Parathyroid adenoma (tissue), 2 donors: ENCODE measurements around the gene ARL4C.

ENCODE experiments used
- H2AFZ ChIP-seq: fragments of 300-600 bp; sonication (generic); one replicate; pipeline ENCODE4 v1.7.0; 2017; ENCODE audit warnings: antibody characterized with exemption, mild to moderate bottlenecking
- H3K27ac ChIP-seq: fragments of 300-600 bp; sonication (generic); one replicate; pipeline ENCODE4 v1.7.0; 2017
- H3K27me3 ChIP-seq: fragments of 300-600 bp; sonication (generic); one replicate; pipeline ENCODE4 v1.7.0; 2017; ENCODE audit warnings: low read length; ENCODE audit not compliant: control insufficient read depth, insufficient read depth
- H3K36me3 ChIP-seq: fragments of 300-600 bp; sonication (generic); one replicate; pipeline ENCODE4 v1.7.0; 2017; ENCODE audit warnings: low read length; ENCODE audit not compliant: control insufficient read depth, insufficient read depth
- H3K4me1 ChIP-seq: fragments of 300-600 bp; sonication (generic); one replicate; pipeline ENCODE4 v1.7.0; 2017; ENCODE audit warnings: control low read depth
- H3K4me2 ChIP-seq: fragments of 300-600 bp; sonication (generic); one replicate; pipeline ENCODE4 v1.7.0; 2017; ENCODE audit warnings: low read length
- H3K4me3 ChIP-seq: fragments of 300-600 bp; sonication (generic); one replicate; pipeline ENCODE4 v1.7.0; 2017; ENCODE audit warnings: low read depth, low read length
- H3K79me2 ChIP-seq: fragments of 300-600 bp; sonication (generic); one replicate; pipeline ENCODE4 v1.7.0; 2017; ENCODE audit warnings: control low read depth
- H3K9ac ChIP-seq: fragments of 300-600 bp; sonication (generic); one replicate; pipeline ENCODE4 v1.7.0; 2017; ENCODE audit warnings: mild to moderate bottlenecking
- H3K9me3 ChIP-seq: fragments of 300-600 bp; sonication (generic); one replicate; pipeline ENCODE4 v1.7.0; 2017; ENCODE audit warnings: low read length; ENCODE audit not compliant: control insufficient read depth
- TF ChIP-seq, protein P1 (sequence below): fragments of 300-600 bp; sonication (generic); IDR thresholded peaks from one replicate; pipeline ENCODE4 v1.7.0; 2017; ENCODE audit warnings: antibody characterized with exemption, mild to moderate bottlenecking
- donor health status: primary hyperparathyroidism.

ARL4C gene

DNA sequence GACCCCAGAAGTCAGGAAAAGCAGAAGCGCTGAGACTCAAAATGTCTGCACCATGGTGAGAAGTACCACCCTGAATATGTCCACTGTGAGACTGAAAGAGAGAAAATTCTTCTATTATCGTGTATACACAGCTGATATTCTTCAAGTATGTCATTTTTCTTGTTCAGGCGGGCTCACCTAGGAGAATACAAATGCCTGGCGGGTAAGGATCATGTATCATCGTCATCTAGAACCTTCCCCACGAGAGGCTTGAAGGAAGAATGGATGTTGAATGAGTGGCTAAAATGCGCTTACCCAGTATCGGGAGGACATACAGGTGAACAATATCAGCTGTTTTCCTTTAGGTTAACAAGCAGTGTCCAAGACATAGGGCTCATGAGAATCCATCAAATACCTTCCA is 21.1 kb upstream of the ARL4C start:
- no peak overlapping the region for H3K9ac ChIP-seq
- H3K27me3 ChIP-seq, result no peaks in the 10 kb centered on the region
- H3K4me3 ChIP-seq, result no peak overlapping the region
- no peaks in the 10 kb centered on the region for H3K79me2 ChIP-seq
- H3K4me1 ChIP-seq, result no peaks in the 10 kb centered on the region
- TF ChIP-seq, protein P1, sequence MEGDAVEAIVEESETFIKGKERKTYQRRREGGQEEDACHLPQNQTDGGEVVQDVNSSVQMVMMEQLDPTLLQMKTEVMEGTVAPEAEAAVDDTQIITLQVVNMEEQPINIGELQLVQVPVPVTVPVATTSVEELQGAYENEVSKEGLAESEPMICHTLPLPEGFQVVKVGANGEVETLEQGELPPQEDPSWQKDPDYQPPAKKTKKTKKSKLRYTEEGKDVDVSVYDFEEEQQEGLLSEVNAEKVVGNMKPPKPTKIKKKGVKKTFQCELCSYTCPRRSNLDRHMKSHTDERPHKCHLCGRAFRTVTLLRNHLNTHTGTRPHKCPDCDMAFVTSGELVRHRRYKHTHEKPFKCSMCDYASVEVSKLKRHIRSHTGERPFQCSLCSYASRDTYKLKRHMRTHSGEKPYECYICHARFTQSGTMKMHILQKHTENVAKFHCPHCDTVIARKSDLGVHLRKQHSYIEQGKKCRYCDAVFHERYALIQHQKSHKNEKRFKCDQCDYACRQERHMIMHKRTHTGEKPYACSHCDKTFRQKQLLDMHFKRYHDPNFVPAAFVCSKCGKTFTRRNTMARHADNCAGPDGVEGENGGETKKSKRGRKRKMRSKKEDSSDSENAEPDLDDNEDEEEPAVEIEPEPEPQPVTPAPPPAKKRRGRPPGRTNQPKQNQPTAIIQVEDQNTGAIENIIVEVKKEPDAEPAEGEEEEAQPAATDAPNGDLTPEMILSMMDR, result no peak
- no peak overlapping the region for H3K27ac ChIP-seq
- no peaks in the 10 kb centered on the region for H3K36me3 ChIP-seq
- H3K4me2 ChIP-seq, result no peak overlapping the region
- no peaks in the 10 kb centered on the region for H3K9me3 ChIP-seq
- no peak overlapping the region for H2AFZ ChIP-seq

DNA sequence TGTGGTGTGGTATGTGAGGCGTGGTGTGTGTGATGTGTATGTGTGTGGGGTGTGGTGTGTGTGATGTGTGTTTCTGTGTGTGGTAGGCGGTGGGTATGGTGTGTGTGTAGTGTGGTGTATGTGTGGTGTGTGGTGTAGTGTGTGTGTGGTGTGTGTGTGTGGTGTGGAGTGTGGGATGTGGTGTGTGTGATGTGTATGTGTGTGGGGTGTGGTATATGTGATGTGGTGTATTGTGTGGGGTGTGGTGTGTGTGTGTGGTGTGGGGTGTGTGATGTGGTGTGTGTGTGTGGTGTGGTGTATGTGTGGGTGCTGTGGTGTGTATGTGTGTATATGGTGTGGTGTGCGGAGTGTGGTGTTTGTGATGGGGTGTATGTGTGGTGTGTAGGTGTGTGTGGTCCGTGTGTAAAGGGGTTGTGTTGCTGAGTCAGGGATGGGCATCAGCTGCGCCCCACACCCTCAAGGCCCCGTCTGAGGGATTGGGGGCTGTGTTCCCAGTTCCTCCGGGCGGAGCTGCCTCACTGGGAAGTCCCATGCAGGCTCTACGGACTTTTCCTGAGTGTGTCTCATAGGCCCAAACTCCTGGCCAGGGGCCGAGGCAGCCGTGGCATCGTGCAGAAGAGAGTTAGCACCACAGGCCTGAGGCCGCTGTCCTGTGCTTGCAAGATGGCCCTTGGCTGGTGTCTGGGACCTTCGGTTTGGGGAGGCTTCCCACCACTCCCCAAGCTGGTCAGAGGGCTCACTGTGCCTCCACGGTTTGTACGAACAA is 18.2 kb upstream of the ARL4C start:
- TF ChIP-seq, protein P1, result no peak

DNA sequence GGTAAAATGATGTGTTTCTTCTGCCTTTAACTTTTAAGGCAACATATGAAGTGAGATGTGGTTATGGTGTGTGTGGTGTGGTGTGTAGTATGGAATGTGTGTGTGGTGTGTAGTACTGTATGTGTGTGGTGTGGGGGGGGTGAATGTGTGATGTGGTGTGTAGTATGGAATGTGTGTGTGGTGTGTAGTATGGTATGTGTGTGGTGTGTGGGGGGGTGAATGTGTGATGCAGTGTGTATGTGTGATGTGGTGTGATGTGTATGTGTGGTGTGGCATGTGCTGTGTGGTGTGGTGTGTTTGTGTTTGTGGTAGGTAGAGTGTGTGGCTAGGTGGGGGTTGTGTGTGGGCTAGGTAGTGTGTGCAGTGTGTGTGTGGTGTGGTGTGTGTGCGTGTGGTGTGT is 17.2 kb upstream of the ARL4C start:
- H3K27ac ChIP-seq, result no peak overlapping the region
- H3K9me3 ChIP-seq, result no peaks in the 10 kb centered on the region
- TF ChIP-seq, protein P1, result no peak
- H3K79me2 ChIP-seq, result no peaks in the 10 kb centered on the region
- H3K4me3 ChIP-seq, result no peak overlapping the region
- no peak overlapping the region for H2AFZ ChIP-seq
- no peak overlapping the region for H3K9ac ChIP-seq
- no peak overlapping the region for H3K4me2 ChIP-seq
- H3K4me1 ChIP-seq, result no peaks in the 10 kb centered on the region
- H3K36me3 ChIP-seq, result no peaks in the 10 kb centered on the region
- H3K27me3 ChIP-seq, result no peaks in the 10 kb centered on the region

More for the DNA sequence above, 18.2 kb upstream of the ARL4C start:
- Histone ChIP-seq H3K4me2 (no peak overlapping the region), H3K79me2 (no peaks in the 10 kb centered on the region), H3K9me3 (no peaks in the 10 kb centered on the region), H2AFZ (no peak overlapping the region), H3K9ac (no peak overlapping the region), H3K4me3 (no peak overlapping the region), H3K4me1 (no peaks in the 10 kb centered on the region), H3K27ac (no peak overlapping the region), H3K36me3 (no peaks in the 10 kb centered on the region), H3K27me3 (no peaks in the 10 kb centered on the region)

DNA sequence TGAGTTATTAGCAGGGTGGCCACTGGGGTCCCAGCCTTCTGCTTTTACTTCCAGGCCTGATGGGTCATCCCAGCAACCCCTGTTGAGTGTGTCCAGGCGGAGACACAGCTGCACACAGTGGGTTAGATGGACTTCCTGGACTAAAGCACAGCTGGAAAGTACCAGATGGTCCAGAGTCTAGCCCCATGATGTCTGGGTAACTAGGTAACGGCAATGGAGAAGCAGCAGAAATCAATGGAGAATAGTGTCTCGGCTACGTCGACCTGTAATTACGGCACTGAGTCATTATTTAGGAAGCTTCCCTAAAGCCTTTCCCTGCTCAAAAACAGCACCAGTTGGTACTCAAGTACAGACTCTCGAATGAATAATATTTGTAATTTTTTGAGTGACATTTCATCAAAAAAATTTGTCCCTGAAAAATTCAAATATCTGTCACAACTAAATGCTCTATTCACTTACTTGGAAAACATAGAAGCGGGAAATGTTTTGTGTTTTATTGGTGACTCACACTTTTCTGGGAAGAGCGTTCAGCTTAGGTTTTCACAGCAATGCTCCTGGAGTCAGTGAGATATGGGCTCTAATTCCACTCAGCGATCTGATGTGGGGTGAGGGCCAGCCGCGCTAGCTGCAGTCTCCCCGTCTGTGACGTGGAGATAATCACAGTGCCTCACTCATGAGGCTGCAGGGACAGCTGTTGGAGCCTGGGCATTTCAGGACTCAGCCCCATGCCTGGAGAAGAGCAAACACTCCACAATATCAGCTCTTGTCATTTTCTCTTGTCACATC is 16.2 kb upstream of the ARL4C start:
- Histone ChIP-seq H3K9ac (no peak overlapping the region), H3K36me3 (no peaks in the 10 kb centered on the region), H2AFZ (no peak overlapping the region), H3K4me2 (no peak overlapping the region), H3K27me3 (no peaks in the 10 kb centered on the region), H3K9me3 (no peaks in the 10 kb centered on the region), H3K79me2 (no peaks in the 10 kb centered on the region), H3K4me1 (no peaks in the 10 kb centered on the region), H3K27ac (no peak overlapping the region), H3K4me3 (no peak overlapping the region)
- TF ChIP-seq, protein P1, result no peak
